ENCODE results near the gene BBOF1.

- TF ChIP-seq CTCF (IDR thresholded peaks at IDR 0.05; ENCODE audit: low read depth, low read length) (no peak), EZH2phosphoT487 (IDR thresholded peaks at IDR 0.05; ENCODE audit: low read depth) (no peak)
These were observed 66.0 kb downstream of the BBOF1 start for GRCh38 chr14:74085047-74085637.
